GM12878 (cell line): ENCODE measurements around the gene LRRC51. TPM values are rescaled to one million over a fixed set of nuclear protein-coding genes. Genes with fewer than 3 reads are reported as not detected.
A peak's percentile ranks its signal among the peaks of the same experiment; 100 is the strongest.

ENCODE experiments used
- ATAC-seq: fragments of 200-7000 bp; cut with Tn5 transposase; 3 replicates; pipeline ENCODE4 v1.9.1; 2020; ENCODE audit warnings: mild to moderate bottlenecking, moderate library complexity
- BruUV-seq: library from RNA; stranded (reverse); fragments of 400-500 nt; replicated peaks from 2 replicates; lab custom pipeline; 2021; lab: Mats Ljungman, UMichigan
- CTCF ChIA-PET: fragments of 300-600 bp; sonication (Branson Sonifier 250); formaldehyde crosslinking; extraction: SDS; loops from one replicate; lab custom pipeline; 2021; ENCODE audit warnings: inconsistent platforms; lab: Yijun Ruan, JAX
- POLR2A ChIA-PET: fragments of 350-600 bp; formaldehyde crosslinking; extraction: SDS; loops from one replicate; lab custom pipeline; 2021; ENCODE audit warnings: inconsistent platforms; lab: Charles Lee
- RAD21 ChIA-PET: fragments of 300-600 bp; sonication (Branson Sonifier 250); formaldehyde crosslinking; loops from one replicate; lab custom pipeline; 2023; ENCODE audit warnings: antibody characterized with exemption; ENCODE audit not compliant: unreplicated experiment; lab: Charles Lee
- SMC1A ChIA-PET: fragments of 300-600 bp; sonication (Branson Sonifier 250); formaldehyde crosslinking; loops from one replicate; lab custom pipeline; 2023; ENCODE audit not compliant: unreplicated experiment, uncharacterized antibody; lab: Charles Lee
- DNase-seq: peaks from one replicate; pipeline ENCODE4 v3.0.0-alpha.2; 2011; ENCODE audit warnings: low read depth, low spot score
- FAIRE-seq: peaks from 3 replicates; lab custom pipeline; 2011; peaks lifted over from hg19 to GRCh38; lab: Jason Lieb, UNC
- H2AFZ ChIP-seq: 2 replicates; pipeline ENCODE4 v1.6.0; 2011; ENCODE audit warnings: low read depth, low read length, control low read depth; ENCODE audit not compliant: control insufficient read depth
- H3K27ac ChIP-seq: 2 replicates; pipeline ENCODE4 v1.5.1; 2011; ENCODE audit warnings: control low read depth; ENCODE audit not compliant: control insufficient read depth, insufficient read depth
- H3K27me3 ChIP-seq, 2 experiments: replicated peaks in 1 of 2; 2 replicates each; pipeline versions ENCODE4 v1.6.0 to v1.6.1; 2011; ENCODE audit warnings: low read length in 1 of 2; ENCODE audit not compliant: control insufficient read depth in 2 of 2, insufficient read depth in 2 of 2
- H3K36me3 ChIP-seq, 2 experiments: 2 replicates each; pipeline ENCODE4 v1.5.1; 2011; ENCODE audit warnings: low read length in 1 of 2; ENCODE audit not compliant: control insufficient read depth in 2 of 2, insufficient read depth in 2 of 2
- H3K4me1 ChIP-seq: 2 replicates; pipeline ENCODE4 v1.6.1; 2011; ENCODE audit warnings: mild to moderate bottlenecking, low read length, moderate library complexity, mixed read lengths; ENCODE audit not compliant: control insufficient read depth, insufficient read depth
- H3K4me2 ChIP-seq: 2 replicates; pipeline ENCODE4 v1.6.0; 2011; ENCODE audit warnings: control low read depth; ENCODE audit not compliant: control insufficient read depth, insufficient read depth
- H3K4me3 ChIP-seq: fragments of 200-600 bp; sonication (generic); 2 replicates; pipeline ENCODE4 v1.5.1; 2016
- H3K79me2 ChIP-seq: 2 replicates; pipeline ENCODE4 v1.6.0; 2011; ENCODE audit warnings: low read length; ENCODE audit not compliant: control insufficient read depth, insufficient read depth
- H3K9ac ChIP-seq: 2 replicates; pipeline ENCODE4 v1.8.0; 2011; ENCODE audit warnings: low read length, control low read depth, mixed read lengths; ENCODE audit not compliant: control insufficient read depth, insufficient read depth
- H3K9me3 ChIP-seq: replicated peaks from 3 replicates; pipeline ENCODE4 v1.5.1; 2011; ENCODE audit warnings: mild to moderate bottlenecking, low read length; ENCODE audit not compliant: control insufficient read depth, insufficient read depth
- H4K20me1 ChIP-seq: 2 replicates; pipeline ENCODE4 v1.6.0; 2011; ENCODE audit not compliant: control insufficient read depth, insufficient read depth
- CHD1 ChIP-seq: IDR thresholded peaks from 2 replicates; pipeline ENCODE4 v1.6.1; 2012; ENCODE audit warnings: low read depth, low read length, improper control_type of control experiment
- EZH2 ChIP-seq: IDR thresholded peaks from 2 replicates; pipeline ENCODE4 v1.6.1; 2012; ENCODE audit warnings: low read depth, mild to moderate bottlenecking, control low read depth, inconsistent platforms, low read length, borderline replicate concordance; ENCODE audit not compliant: control insufficient read depth
- GABPA ChIP-seq: IDR thresholded peaks from 2 replicates; pipeline ENCODE4 v1.6.1; 2014; ENCODE audit warnings: antibody characterized with exemption, low read depth, mild to moderate bottlenecking, inconsistent platforms
- HSF1 ChIP-seq: fragments of 150-350 bp; IDR thresholded peaks from 2 replicates; pipeline ENCODE4 v1.6.1; 2014; ENCODE audit warnings: mild to moderate bottlenecking, low read depth, low read length
- IKZF2 ChIP-seq, 2 experiments: fragments of 450-650 bp; IDR thresholded peaks; 2 replicates each; pipeline ENCODE4 v1.6.1; 2017; ENCODE audit warnings: mild to moderate bottlenecking in 2 of 2, moderate library complexity in 2 of 2
- MTA2 ChIP-seq: fragments of 450-650 bp; IDR thresholded peaks from 2 replicates; pipeline ENCODE4 v1.6.1; 2016; ENCODE audit warnings: low read depth, mild to moderate bottlenecking, moderate library complexity
- MXI1 ChIP-seq: fragments of 150-350 bp; IDR thresholded peaks from 2 replicates; pipeline ENCODE4 v1.6.1; 2011; ENCODE audit warnings: low read depth, mild to moderate bottlenecking, inconsistent platforms, low read length, improper control_type of control experiment
- NFXL1 ChIP-seq: fragments of 450-650 bp; IDR thresholded peaks from 2 replicates; pipeline ENCODE4 v1.6.1; 2017; ENCODE audit warnings: antibody characterized with exemption, mild to moderate bottlenecking, borderline replicate concordance
- NFYA ChIP-seq: IDR thresholded peaks from 2 replicates; pipeline ENCODE4 v1.6.1; 2011; ENCODE audit warnings: low read depth, mild to moderate bottlenecking, low read length, improper control_type of control experiment, borderline replicate concordance
- RFX5 ChIP-seq: IDR thresholded peaks from 2 replicates; pipeline ENCODE4 v1.6.1; 2011; ENCODE audit warnings: low read depth, low read length, improper control_type of control experiment
- RUNX3 ChIP-seq: IDR thresholded peaks from 2 replicates; pipeline ENCODE4 v1.6.1; 2012; ENCODE audit warnings: low read length, inconsistent platforms
- SP1 ChIP-seq: IDR thresholded peaks from one replicate; pipeline ENCODE4 v1.6.1; 2011; ENCODE audit warnings: low read depth, low read length
- SREBF1 ChIP-seq: IDR thresholded peaks from 2 replicates; pipeline ENCODE4 v1.6.1; 2012; ENCODE audit warnings: mild to moderate bottlenecking, low read length
- STAT1 ChIP-seq: fragments of 450-650 bp; conservative IDR thresholded peaks from 2 replicates; pipeline ENCODE4 v1.6.1; 2014; ENCODE audit warnings: antibody characterized with exemption, mild to moderate bottlenecking
- SUZ12 ChIP-seq: fragments of 200-600 bp; sonication (generic); IDR thresholded peaks from one replicate; pipeline ENCODE4 v1.6.1; 2018; ENCODE audit warnings: antibody characterized with exemption, mild to moderate bottlenecking; ENCODE audit not compliant: unreplicated experiment
- ZBED1 ChIP-seq: IDR thresholded peaks from 2 replicates; pipeline ENCODE4 v1.6.1; 2016; ENCODE audit warnings: borderline replicate concordance
- ZNF384 ChIP-seq: IDR thresholded peaks from 2 replicates; pipeline ENCODE4 v1.6.1; 2012; ENCODE audit warnings: low read depth, mild to moderate bottlenecking, low read length, improper control_type of control experiment, borderline replicate concordance
- ZNF622 ChIP-seq: fragments of 450-650 bp; IDR thresholded peaks from 2 replicates; pipeline ENCODE4 v1.6.1; 2017; ENCODE audit warnings: mild to moderate bottlenecking, inconsistent platforms
- ZNF687 ChIP-seq: fragments of 450-650 bp; IDR thresholded peaks from 2 replicates; pipeline ENCODE4 v1.6.1; 2017; ENCODE audit warnings: mild to moderate bottlenecking, moderate library complexity
- WGBS: methylation state at CpG from one replicate; pipeline ENCODE4 v1.1.6; 2016; ENCODE audit warnings: low lambda C conversion rate; ENCODE audit not compliant: insufficient replicate concordance, insufficient coverage; ENCODE audit errors: missing lambda C conversion rate; 5-methylcytosine and 5-hydroxymethylcytosine counted together
- in situ Hi-C: fragments of 300-500 bp; cut with MboI; formaldehyde crosslinking; loops from 9 replicates; pipeline ENCODE4 v1.14.3; 2018; ENCODE audit warnings: mixed read lengths
- intact Hi-C: fragments of 100-400 bp; cut with micrococcal nuclease; formaldehyde crosslinking; loops from one replicate; pipeline ENCODE4 v1.14.2; 2022; ENCODE audit not compliant: unreplicated experiment
- polyA plus RNA-seq, 11 experiments: library from polyadenylated mRNA; depleted of rRNA in 4 of 11; unstranded in 6 of 11; stranded (reverse) in 5 of 11; fragments of >200 nt; fragmentation: Nextera tagmentation in 4 of 11; fragmentation: Illumina TruSeq in 1 of 11; extraction: Ambion mirVana in 4 of 11; extraction: Trizol in 1 of 11; gene quantifications; 1 replicate in 1 of 11; 2 replicates in 10 of 11; pipeline versions ENCODE4 v1.2.1 to v1.2.3, GENCODE V29; 2011 to 2016; ENCODE audit warnings: inconsistent platforms in 2 of 11, missing spikeins in 2 of 11, low read depth in 1 of 11
- total RNA-seq, 4 experiments: library from RNA; depleted of rRNA in 3 of 4; stranded (reverse); fragments of >200 nt in 3 of 4; fragmentation: Illumina TruSeq in 1 of 4; extraction: Trizol in 1 of 4; gene quantifications; 2 replicates each; pipeline versions ENCODE4 v1.2.1 to v1.2.3, GENCODE V29; 2013 to 2021

The LRRC51 gene
- total and polyA plus RNA-seq, 10 of the 15 experiments (the other 5 are each of a cell fraction or from before 2014, with no cell fraction given), result 2.6 to 8.6 (median 5.4) TPM

- 1% methylated on average over 22 of the region's 23 CpGs for WGBS
- no peak for DNase-seq
- intact Hi-C loops, result loop anchor here (2.0 kb wide), 1 partner anchor 40 kb away; the partner anchor contains the start of genes LRRC51 and NUMA1
- H3K27me3 ChIP-seq, result no peaks in the 10 kb centered on the region
- ChIA-PET RAD21 (interaction anchor here (0.7 to 4.7 kb wide), 11 partner anchors 16 to 390 kb away, joined by 3 to 46 read pairs (median 7); partner anchors contain the start of gene ANAPC15), CTCF (interaction anchor here (0.9 to 4.4 kb wide), 12 partner anchors 10 to 390 kb away, joined by 3 to 63 read pairs (median 9); no protein-coding TSS in a partner anchor), POLR2A (interaction anchor here (0.6 to 3.9 kb wide), 9 partner anchors 12 to 71 kb away, joined by 3 to 15 read pairs (median 5); partner anchors contain the start of gene ANAPC15), SMC1A (interaction anchor here (0.7 to 4.3 kb wide), 15 partner anchors 9 to 107 kb away, joined by 3 to 48 read pairs (median 10); no protein-coding TSS in a partner anchor)
- in situ Hi-C loops, result no loop called here
- peaks cover 71% of the 10 kb centered on the region for H3K79me2 ChIP-seq
- peak overlapping the region; percentile 82 for H3K9ac ChIP-seq
- H3K4me1 ChIP-seq, result peaks cover 35% of the 10 kb centered on the region
- H2AFZ ChIP-seq, result peak overlapping the region; percentile 93
- H3K27ac ChIP-seq, result peak overlapping the region; percentile 71
- peak; percentile 63 for ATAC-seq
- H4K20me1 ChIP-seq, result no peaks in the 10 kb centered on the region
- H3K4me2 ChIP-seq, result peak overlapping the region; percentile 88
- BruUV-seq, result TSS peak; percentile 66
- H3K4me3 ChIP-seq, result peak overlapping the region; percentile 65
- no peaks in the 10 kb centered on the region for H3K9me3 ChIP-seq
- H3K36me3 ChIP-seq, result peaks cover under 1 to 13% of the 10 kb centered on the region in 2 experiments
- FAIRE-seq, result peak; percentile 79
- TF ChIP-seq NFXL1, result no peak
- TF ChIP-seq SUZ12, result no peak
- no peak for TF ChIP-seq ZNF622
- no peak for TF ChIP-seq SP1
- peak; percentile 46; the same call in 1 of the 2 replicates for TF ChIP-seq ZNF687
- no peak for TF ChIP-seq ZBED1
- TF ChIP-seq HSF1, result no peak
- TF ChIP-seq MXI1, result peak; percentile 48
- TF ChIP-seq MTA2, result peak; percentile 16; the same call in 1 of the 2 replicates
- TF ChIP-seq NFYA, result no peak
- TF ChIP-seq STAT1, result no peak
- no peak for TF ChIP-seq EZH2
- peak; percentile 26 to 55; a peak in 1 of 4 replicates for TF ChIP-seq IKZF2 (IDR thresholded peaks at IDR 0.05)
- no peak for TF ChIP-seq RUNX3
- no peak for TF ChIP-seq GABPA
- TF ChIP-seq SREBF1, result no peak
- no peak for TF ChIP-seq CHD1
- no peak for TF ChIP-seq ZNF384
- TF ChIP-seq RFX5, result no peak
These were observed 39.9 kb upstream of the LRRC51 start for GRCh38 chr11:72040491-72041363.
